ENCODE results near the gene SH3GL2.

Gene SH3GL2

GRCh38 chr9:17578911-17579793 lies at the start of gene SH3GL2:
SH3GL2 (plus strand) TSS chr9:17579066.
- DNase-seq, result no peak

GRCh38 chr9:17531642-17532254 lies 47.1 kb upstream of the SH3GL2 start:
- peak; percentile 35 for DNase-seq

- no peak for DNase-seq
Observed at GRCh38 chr9:17532461-17532860, 46.4 kb upstream of the SH3GL2 start.

- no peak for DNase-seq
Observed at GRCh38 chr9:17535176-17535575, 43.7 kb upstream of the SH3GL2 start.

GRCh38 chr9:17536027-17536426 lies 42.8 kb upstream of the SH3GL2 start:
- DNase-seq, result no peak

- DNase-seq, result no peak
Observed at GRCh38 chr9:17551023-17551422, 27.8 kb upstream of the SH3GL2 start.

- DNase-seq, result no peak
Observed at GRCh38 chr9:17555362-17556054, 23.4 kb upstream of the SH3GL2 start.

GRCh38 chr9:17556255-17556654 lies 22.6 kb upstream of the SH3GL2 start:
- no peak for DNase-seq

- no peak for DNase-seq
Observed at GRCh38 chr9:17556935-17557334, 21.9 kb upstream of the SH3GL2 start.

GRCh38 chr9:17571825-17572224 lies 7.0 kb upstream of the SH3GL2 start:
- no peak for DNase-seq

GRCh38 chr9:17574342-17574741 lies 4.5 kb upstream of the SH3GL2 start:
- no peak for DNase-seq

- DNase-seq, result no peak
Observed at GRCh38 chr9:17578577-17578910, 322 bp upstream of the SH3GL2 start.

GRCh38 chr9:17580119-17580518 lies 1.3 kb downstream of the SH3GL2 start:
- no peak for DNase-seq

- no peak for DNase-seq
Observed at GRCh38 chr9:17587113-17587512, 8.2 kb downstream of the SH3GL2 start.

GRCh38 chr9:17588395-17588794 lies 9.5 kb downstream of the SH3GL2 start:
- no peak for DNase-seq

GRCh38 chr9:17588941-17589340 lies 10.1 kb downstream of the SH3GL2 start:
- DNase-seq, result no peak

GRCh38 chr9:17589771-17590170 lies 10.9 kb downstream of the SH3GL2 start:
- no peak for DNase-seq

GRCh38 chr9:17594961-17595360 lies 16.1 kb downstream of the SH3GL2 start:
- DNase-seq, result no peak

GRCh38 chr9:17597977-17598376 lies 19.1 kb downstream of the SH3GL2 start:
- no peak for DNase-seq

- peak; percentile 75 for DNase-seq
Observed at GRCh38 chr9:17600962-17601593, 22.2 kb downstream of the SH3GL2 start.

- no peak for DNase-seq
Observed at GRCh38 chr9:17604556-17604955, 25.7 kb downstream of the SH3GL2 start.

GRCh38 chr9:17609312-17610005 lies 30.6 kb downstream of the SH3GL2 start:
- no peak for DNase-seq

- DNase-seq, result no peak
Observed at GRCh38 chr9:17611342-17611741, 32.5 kb downstream of the SH3GL2 start.
